HG03108 (cell line): ENCODE measurements around the gene ZNF17.

ENCODE experiments used
- ATAC-seq: cut with Tn5 transposase; IDR thresholded peaks from one replicate; pipeline ENCODE4 v1.9.1; 2021; ENCODE audit warnings: moderate library complexity; ENCODE audit not compliant: unreplicated experiment

ZNF17 gene

DNA sequence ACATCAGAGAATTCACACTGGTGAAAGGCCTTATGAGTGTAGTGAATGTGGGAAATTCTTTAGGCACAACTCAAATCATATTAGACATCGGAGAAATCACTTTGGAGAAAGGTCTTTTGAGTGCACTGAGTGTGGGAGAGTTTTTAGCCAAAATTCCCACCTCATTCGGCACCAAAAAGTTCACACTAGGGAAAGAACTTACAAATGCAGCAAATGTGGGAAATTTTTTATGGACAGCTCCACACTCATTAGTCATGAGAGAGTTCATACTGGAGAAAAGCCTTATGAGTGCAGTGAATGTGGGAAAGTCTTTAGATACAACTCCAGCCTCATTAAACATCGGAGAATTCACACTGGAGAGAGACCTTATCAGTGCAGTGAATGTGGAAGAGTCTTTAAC lies 10.1 kb downstream of the ZNF17 start:
- no peak for ATAC-seq

DNA sequence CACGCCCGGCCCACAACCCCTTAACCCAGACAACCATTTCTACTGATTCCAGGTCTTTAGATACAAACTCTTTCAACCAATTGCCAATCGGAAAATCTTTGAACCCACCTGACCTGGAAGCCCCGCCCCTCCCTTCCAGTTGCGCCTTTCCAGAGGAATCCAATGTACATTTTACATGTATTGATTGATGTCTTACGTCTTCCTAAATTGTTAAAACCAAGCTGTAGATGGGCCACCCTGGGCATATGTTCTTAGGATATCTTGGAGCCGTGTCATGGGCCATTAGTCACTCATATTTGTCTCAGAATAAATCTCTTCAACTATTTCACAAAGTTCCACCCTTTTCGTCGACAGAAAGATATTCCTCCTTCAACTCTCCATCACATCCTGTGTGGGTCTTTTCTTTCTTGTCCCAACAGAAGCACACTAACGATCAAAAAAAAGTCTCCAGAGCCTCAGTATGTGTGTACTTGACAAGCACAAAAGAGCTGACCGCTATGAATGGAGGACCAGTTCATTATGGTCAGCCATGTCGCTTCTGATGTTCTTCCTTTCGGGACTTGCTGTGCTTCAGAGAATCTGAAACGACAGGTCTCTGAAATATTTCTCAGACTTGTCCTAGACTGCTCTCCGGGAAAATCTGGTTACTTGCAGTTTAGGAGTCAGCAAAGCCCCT lies 23.6 kb downstream of the ZNF17 start:
- ATAC-seq = peak; percentile 5

GRCh38 chr19:57435062-57435978 lies 24.4 kb downstream of the ZNF17 start, which contains the start of gene ZNF749:
TSS of gene ZNF749 (plus strand) at chr19:57435325. CDS start at chr19:57435579, 254 bp downstream.
- ATAC-seq = peak; percentile 92

DNA sequence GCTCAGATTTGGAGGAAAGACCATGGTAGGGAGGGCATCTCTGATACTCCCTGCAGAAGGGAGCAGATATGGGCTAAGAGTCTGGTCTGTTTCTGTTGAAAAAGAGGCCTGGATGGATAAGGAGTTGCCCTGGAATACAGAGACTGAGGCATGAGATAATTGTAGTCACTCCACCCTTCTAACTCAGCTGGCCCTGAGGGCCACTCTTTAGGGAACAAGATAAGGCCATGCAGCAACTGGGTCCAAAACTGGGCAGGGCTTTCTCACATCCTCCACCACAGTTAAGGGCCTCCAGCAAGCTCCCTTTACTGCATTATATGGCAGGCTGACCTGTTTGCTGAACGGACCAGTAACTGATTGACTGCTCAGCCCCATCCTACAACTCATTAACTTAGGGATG lies 25.5 kb downstream of the ZNF17 start:
- no peak for ATAC-seq

DNA sequence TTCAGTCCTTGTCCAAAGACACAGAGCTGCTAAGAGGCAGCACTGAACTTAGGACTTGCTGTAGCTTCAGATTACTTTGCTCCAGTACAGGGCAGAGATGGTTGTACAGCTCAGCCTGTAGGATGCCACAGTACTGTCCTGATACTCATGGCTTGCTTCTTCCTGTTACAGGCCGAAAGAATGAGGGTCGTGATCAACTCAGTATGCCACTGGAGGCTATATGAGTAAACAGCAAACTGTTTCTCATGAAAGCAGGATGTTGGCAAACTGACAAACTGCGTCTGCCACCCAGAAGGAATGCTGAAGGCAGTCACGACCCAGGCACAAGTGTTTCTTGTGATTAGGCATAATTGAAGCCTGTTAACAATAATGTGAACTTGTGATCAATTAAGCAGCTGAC lies 27.0 kb downstream of the ZNF17 start:
- no peak for ATAC-seq

DNA sequence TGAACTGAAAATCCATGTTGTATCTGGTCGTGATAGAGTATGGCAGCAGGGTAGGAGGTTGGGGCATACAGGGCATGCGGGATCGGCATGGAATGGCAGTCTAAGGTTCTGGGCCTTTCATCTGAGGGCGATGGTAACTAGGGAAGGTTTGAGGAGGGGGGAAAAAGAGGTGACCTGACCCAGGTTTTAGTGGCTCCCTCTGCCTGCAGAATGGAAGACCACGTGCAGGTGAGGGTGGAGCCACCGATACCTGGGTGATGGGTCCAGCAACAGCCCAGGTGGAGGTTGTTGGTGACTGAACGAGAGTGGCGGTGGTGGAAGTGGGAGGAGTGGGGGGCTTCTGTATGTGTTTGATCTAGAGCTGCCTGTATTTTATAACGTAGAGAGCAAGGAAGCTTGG lies 28.0 kb downstream of the ZNF17 start:
- ATAC-seq = no peak

DNA sequence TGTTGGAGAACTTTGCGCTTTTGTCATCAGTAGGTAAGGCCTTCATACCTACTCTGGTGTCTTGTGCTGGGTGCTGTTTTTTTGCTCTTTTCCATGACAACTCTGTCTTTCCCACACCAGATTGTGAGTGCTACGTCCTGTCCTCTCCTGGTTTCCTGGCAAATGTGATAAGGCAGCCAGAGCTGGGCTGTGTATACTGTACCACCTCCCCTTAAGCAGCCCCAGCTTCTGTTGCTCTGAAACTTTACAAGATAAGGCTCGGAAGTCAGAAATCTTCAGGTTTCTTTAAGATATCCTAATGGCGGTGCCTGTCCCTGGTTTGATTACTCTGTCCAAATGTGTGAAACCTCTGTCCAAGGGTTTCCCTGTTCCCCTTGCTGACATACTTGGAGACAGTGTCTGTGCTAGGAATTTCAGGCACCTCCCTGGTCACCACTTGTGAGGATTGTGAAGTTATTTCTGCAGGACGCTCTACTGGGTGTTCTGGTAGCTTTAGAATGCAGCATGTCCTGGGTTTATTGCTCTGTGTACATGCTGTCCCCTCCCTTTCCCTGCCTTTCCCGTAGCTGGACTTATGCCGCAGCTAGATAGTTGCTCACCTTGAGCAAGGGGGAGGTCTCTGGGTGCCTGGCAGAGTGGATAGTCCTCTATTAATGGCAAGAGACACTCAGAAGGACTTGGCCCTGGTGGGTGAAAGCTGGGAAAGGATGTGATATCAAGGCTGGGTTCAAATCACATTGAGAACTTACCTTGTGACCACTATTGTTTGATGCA lies 31.2 kb downstream of the ZNF17 start:
- no peak for ATAC-seq

GRCh38 chr19:57443121-57443696 lies 32.2 kb downstream of the ZNF17 start:
- ATAC-seq = no peak

- no peak for ATAC-seq
Measured at GRCh38 chr19:57452307-57452706, 41.3 kb downstream of the ZNF17 start.

GRCh38 chr19:57465680-57466381 lies 54.9 kb downstream of the ZNF17 start:
- no peak for ATAC-seq

- ATAC-seq = no peak
Measured at GRCh38 chr19:57466489-57466888, 55.5 kb downstream of the ZNF17 start.
